ENCODE data around the gene METTL24. TPM values are rescaled to one million over a fixed set of nuclear protein-coding genes. Genes with fewer than 3 reads are reported as not detected.

METTL24 gene
- total and polyA plus RNA-seq, 3 donors from 2014 or later = 3.5 to 6.3 (median 6.0) TPM

DNA sequence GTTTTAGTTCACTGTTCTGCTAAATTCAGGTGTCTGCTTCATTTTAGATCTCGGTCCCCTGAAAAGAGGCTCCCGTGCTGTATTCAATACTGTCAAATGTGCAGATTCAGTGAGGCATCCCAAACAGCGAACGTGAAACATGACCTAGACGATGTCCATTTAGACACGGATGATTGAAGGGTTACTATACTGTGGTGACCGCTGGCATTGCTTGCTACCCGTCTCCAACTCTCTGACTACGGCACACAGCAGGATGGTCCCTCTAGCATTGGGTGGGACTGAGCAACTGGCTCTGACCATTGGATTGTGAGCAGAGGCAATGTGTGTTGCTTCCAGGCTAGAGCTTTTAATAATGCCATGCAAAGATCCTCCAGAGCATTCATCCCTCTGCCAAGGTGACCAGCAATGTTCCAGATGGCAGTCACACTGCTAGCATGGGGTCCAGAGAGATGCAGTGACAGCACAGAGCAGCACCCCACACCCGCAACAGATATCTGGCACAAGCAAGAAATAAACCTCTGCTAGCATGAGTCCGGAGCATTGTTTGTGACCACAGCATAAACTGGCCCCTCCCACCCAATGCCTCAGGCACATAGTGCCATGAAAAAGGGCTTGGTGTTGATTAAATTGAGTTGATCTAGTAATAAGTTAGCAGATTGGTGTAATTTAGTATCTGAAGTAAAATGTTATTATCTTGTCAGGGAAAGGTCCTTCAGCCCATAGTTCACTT lies 9.0 kb downstream of the METTL24 start:
- no peaks in the 10 kb centered on the region for H3K27me3 ChIP-seq
- H3K4me1 ChIP-seq = no peaks in the 10 kb centered on the region
- H3K9me3 ChIP-seq = no peaks in the 10 kb centered on the region
- intact Hi-C loops (cut with DNase I; ENCODE audit: low total_unique reads) = no loop called here
- H3K27ac ChIP-seq = no peak overlapping the region
- WGBS, 2 donors = 88 to 89% methylated on average over 9 to 11 of the region's 11 CpGs
- no peaks in the 10 kb centered on the region for H3K36me3 ChIP-seq (ENCODE audit: low read depth, missing control alignments)
- TF ChIP-seq POLR2A (IDR thresholded peaks at IDR 0.05) = no peak
- TF ChIP-seq, protein P1, sequence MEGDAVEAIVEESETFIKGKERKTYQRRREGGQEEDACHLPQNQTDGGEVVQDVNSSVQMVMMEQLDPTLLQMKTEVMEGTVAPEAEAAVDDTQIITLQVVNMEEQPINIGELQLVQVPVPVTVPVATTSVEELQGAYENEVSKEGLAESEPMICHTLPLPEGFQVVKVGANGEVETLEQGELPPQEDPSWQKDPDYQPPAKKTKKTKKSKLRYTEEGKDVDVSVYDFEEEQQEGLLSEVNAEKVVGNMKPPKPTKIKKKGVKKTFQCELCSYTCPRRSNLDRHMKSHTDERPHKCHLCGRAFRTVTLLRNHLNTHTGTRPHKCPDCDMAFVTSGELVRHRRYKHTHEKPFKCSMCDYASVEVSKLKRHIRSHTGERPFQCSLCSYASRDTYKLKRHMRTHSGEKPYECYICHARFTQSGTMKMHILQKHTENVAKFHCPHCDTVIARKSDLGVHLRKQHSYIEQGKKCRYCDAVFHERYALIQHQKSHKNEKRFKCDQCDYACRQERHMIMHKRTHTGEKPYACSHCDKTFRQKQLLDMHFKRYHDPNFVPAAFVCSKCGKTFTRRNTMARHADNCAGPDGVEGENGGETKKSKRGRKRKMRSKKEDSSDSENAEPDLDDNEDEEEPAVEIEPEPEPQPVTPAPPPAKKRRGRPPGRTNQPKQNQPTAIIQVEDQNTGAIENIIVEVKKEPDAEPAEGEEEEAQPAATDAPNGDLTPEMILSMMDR (IDR thresholded peaks at IDR 0.05) = no peak
- H3K4me3 ChIP-seq = no peak overlapping the region
- DNase-seq = no peak

DNA sequence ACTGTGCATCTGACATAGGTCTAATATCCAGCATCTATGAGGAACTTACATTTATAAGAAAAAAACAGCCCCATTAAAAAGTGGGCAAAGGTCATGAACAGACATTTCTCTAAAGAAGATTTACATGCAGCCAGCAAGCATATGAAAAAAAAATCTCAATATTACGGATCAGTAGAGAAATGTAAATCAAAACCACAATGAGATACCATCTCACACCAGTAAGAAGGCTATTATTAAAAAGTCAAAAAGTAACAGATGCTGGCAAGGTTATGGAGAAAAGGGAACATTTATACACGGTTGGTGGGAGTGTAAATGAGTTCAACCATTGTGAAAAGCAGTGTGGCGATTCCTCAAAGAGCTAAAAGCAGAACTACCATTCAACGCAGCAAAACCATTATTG lies 13.1 kb downstream of the METTL24 start:
- H3K27ac ChIP-seq = no peak overlapping the region

DNA sequence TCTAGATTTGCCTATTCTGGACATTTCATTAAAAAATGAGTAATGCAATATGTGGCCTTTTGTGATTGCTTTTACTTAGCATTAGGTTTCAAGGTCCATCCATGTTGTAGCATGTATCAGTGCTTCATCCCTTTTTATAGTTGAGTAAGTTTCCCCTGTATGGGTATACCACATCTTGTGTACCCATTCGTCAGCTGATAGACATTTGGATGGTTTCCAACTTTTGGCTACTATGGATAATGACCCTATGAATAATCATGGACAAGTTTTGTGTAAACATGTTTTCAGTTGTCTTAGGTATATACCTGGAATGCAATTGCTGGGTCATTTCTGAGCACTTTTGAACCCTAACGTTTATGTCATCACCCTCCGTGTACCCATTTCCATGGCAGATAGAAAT lies 15.4 kb downstream of the METTL24 start:
- Histone ChIP-seq H3K9me3 (no peaks in the 10 kb centered on the region), H3K4me1 (peaks cover 14% of the 10 kb centered on the region), H3K27me3 (no peaks in the 10 kb centered on the region), H3K27ac (no peak overlapping the region), H3K36me3 (ENCODE audit: low read depth, missing control alignments) (no peaks in the 10 kb centered on the region), H3K4me3 (no peak overlapping the region)
- TF ChIP-seq, protein P1 (IDR thresholded peaks at IDR 0.05) = no peak
- no peak for TF ChIP-seq POLR2A (IDR thresholded peaks at IDR 0.05)
- DNase-seq = no peak
- intact Hi-C loops (cut with DNase I; ENCODE audit: low total_unique reads) = no loop called here
- WGBS, 2 donors = 90 to 94% methylated on average over 3 of the region's 3 CpGs

More for the DNA sequence above, 13.1 kb downstream of the METTL24 start:
- WGBS, 2 donors = 79 to 83% methylated on average over 4 of the region's 4 CpGs
- TF ChIP-seq POLR2A (IDR thresholded peaks at IDR 0.05) = no peak
- TF ChIP-seq, protein P1 (IDR thresholded peaks at IDR 0.05) = no peak
- Histone ChIP-seq H3K27me3 (no peaks in the 10 kb centered on the region), H3K36me3 (ENCODE audit: low read depth, missing control alignments) (no peaks in the 10 kb centered on the region), H3K9me3 (no peaks in the 10 kb centered on the region), H3K4me1 (peaks cover 13% of the 10 kb centered on the region), H3K4me3 (no peak overlapping the region)
- intact Hi-C loops (cut with DNase I; ENCODE audit: low total_unique reads) = no loop called here
- no peak for DNase-seq

DNA sequence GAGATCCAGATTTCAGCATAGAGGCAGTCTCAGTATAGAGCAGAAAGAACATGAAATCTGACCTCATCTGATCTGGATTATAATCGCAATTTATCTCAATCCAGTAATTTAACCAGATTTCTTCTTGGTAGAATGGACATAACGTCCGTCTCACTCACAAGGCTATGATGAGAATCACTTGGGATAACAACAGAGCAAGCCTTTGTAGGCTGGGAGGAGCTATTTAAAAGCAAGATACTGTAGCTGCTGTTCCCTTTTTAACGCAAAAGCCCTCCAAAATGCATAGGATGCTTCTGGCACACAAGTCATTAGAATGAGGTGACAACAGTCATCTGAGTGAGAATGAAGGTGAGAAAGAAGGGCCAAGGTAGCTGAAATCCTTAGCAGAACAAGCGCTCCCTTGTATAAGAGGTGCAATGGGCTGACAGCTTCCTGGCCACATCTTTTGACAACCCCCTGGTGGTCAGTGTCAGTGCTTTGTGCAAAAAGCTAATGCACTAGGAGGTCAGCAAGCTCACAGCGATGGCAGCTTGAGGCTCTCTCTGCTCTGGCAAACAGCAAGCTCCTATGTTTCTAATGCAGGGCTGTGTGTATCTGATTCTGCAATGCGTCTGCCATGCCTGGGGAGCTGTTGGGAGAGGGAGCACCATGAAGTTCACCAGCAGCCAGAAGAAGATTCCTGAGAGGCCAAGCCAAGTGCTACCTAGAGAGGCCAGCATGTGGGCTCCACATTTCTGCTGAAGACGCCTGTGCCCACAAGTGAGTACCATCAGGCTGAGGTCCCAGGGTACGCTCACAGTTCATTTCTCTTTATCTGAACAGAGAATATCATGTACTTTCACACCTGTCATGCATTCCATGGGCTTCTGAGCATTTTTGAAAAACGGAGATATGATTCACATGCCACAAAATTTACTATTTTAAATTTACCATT lies 16.2 kb downstream of the METTL24 start:
- peak; percentile 43 for DNase-seq
- no peaks in the 10 kb centered on the region for H3K36me3 ChIP-seq (ENCODE audit: low read depth, missing control alignments)
- H3K27me3 ChIP-seq = no peaks in the 10 kb centered on the region
- 76 to 79% methylated on average over 7 to 10 of the region's 10 CpGs for WGBS, 2 donors
- intact Hi-C loops (cut with DNase I; ENCODE audit: low total_unique reads) = no loop called here
- H3K9me3 ChIP-seq = no peaks in the 10 kb centered on the region
- H3K4me3 ChIP-seq = no peak overlapping the region
- TF ChIP-seq, protein P1 (IDR thresholded peaks at IDR 0.05) = peak in 1 of 3 experiments; percentile 24
- TF ChIP-seq POLR2A (IDR thresholded peaks at IDR 0.05) = no peak
- H3K27ac ChIP-seq = no peak overlapping the region
- H3K4me1 ChIP-seq = peaks cover 14% of the 10 kb centered on the region
